ENCODE measurements around the gene PRKAG1. TPM values are rescaled to one million over a fixed set of nuclear protein-coding genes. Genes with fewer than 3 reads are reported as not detected.
A peak's percentile ranks its signal among the peaks of the same experiment; 100 is the strongest.

PRKAG1 gene
- total RNA-seq, 2 experiments from 2014 or later = 22.8 to 45.9 TPM

DNA sequence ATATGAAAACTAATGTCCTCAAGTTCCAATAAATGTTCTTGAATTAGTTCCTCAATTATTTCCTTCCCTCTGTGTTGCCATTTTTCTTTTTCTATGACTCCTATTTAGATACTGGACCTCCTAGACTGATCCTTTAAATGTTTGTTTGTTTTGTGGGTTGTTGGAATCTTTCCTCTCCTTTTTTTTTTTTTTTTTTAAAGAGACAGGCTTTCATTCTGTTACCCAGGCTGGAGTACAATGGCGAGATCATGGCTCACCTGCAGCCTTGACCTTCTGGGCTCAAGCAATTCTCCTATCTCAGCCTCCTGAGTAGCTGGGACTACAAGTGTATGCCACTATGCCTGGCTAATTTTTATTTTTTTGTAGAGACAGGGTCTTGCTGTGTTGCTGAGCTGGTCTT, 9.6 kb downstream of the PRKAG1 start:
- TF ChIP-seq, protein P1, sequence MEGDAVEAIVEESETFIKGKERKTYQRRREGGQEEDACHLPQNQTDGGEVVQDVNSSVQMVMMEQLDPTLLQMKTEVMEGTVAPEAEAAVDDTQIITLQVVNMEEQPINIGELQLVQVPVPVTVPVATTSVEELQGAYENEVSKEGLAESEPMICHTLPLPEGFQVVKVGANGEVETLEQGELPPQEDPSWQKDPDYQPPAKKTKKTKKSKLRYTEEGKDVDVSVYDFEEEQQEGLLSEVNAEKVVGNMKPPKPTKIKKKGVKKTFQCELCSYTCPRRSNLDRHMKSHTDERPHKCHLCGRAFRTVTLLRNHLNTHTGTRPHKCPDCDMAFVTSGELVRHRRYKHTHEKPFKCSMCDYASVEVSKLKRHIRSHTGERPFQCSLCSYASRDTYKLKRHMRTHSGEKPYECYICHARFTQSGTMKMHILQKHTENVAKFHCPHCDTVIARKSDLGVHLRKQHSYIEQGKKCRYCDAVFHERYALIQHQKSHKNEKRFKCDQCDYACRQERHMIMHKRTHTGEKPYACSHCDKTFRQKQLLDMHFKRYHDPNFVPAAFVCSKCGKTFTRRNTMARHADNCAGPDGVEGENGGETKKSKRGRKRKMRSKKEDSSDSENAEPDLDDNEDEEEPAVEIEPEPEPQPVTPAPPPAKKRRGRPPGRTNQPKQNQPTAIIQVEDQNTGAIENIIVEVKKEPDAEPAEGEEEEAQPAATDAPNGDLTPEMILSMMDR (conservative IDR thresholded peaks at IDR 0.05; ENCODE audit: low read length) = no peak
- TF ChIP-seq EZH2phosphoT487 (IDR thresholded peaks at IDR 0.05; ENCODE audit: borderline replicate concordance, low read depth, low read length) = no peak
- no peak for DNase-seq (ENCODE audit: low spot score)

DNA sequence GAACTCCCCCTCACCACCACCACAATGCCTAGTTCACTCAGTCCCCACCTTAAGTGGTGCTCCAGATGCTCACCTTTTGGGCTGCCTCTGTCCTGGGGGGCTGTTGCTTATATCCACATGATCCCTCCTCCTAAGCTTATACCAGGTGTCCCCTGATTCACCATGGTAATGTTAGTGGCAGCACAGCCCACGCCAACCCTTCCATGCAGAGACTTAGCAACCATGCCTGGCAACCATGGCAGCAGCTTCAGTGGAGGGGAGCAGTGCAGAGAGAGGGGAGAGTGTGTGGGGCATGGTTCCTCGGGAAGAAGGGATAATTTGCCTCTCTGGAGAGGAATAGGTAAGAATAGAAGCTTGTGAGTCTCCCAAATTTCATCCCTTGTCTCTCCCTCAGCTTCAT, 18.2 kb downstream of the PRKAG1 start:
- Histone ChIP-seq H3K9me2 (ENCODE audit: insufficient read depth, low read length) (no peaks in the 10 kb centered on the region), H3K9me3 (ENCODE audit: low read length) (no peaks in the 10 kb centered on the region), H2AFZ (ENCODE audit: low read length) (no peak overlapping the region), H3K4me3 (ENCODE audit: low read depth, low read length, poor library complexity, severe bottlenecking) (no peak overlapping the region), H3K79me2 (ENCODE audit: insufficient read depth, low read depth, low read length) (no peaks in the 10 kb centered on the region), H3K4me1 (ENCODE audit: insufficient read depth, low read length, poor library complexity, severe bottlenecking) (peaks cover 30% of the 10 kb centered on the region), H3K4me2 (ENCODE audit: low read length) (no peak overlapping the region), H4K20me1 (ENCODE audit: insufficient read depth, low read length) (no peaks in the 10 kb centered on the region), H3K36me3 (ENCODE audit: insufficient read depth, low read length) (peaks cover 25% of the 10 kb centered on the region), H3K27ac (ENCODE audit: low read depth, low read length, poor library complexity, severe bottlenecking) (no peak overlapping the region)
- CTCF ChIA-PET (ENCODE audit: unreplicated experiment) = no interaction called here
- no peak for TF ChIP-seq EZH2phosphoT487 (IDR thresholded peaks at IDR 0.05; ENCODE audit: borderline replicate concordance, low read depth, low read length)
- TF ChIP-seq, protein P1 (conservative IDR thresholded peaks at IDR 0.05; ENCODE audit: low read length) = no peak
- POLR2A ChIA-PET = interaction anchor here (1.2 kb wide), 1 partner anchor 12 kb away, joined by 3 read pairs; no protein-coding TSS in a partner anchor
- no TSS peak for BruUV-seq (replicated peaks)
- intact Hi-C loops (cut with micrococcal nuclease; ENCODE audit: unreplicated experiment) = no loop called here
- DNase-seq (ENCODE audit: low spot score) = no peak

More for the DNA sequence above, 9.6 kb downstream of the PRKAG1 start:
- CTCF ChIA-PET (ENCODE audit: unreplicated experiment) = no interaction called here
- no peak overlapping the region for H3K4me2 ChIP-seq (ENCODE audit: low read length)
- POLR2A ChIA-PET = interaction anchor here (0.7 kb wide), 1 partner anchor 84 kb away, joined by 5 read pairs; the partner anchor contains the start of gene FKBP11
- H3K9me2 ChIP-seq (ENCODE audit: insufficient read depth, low read length) = no peaks in the 10 kb centered on the region
- no TSS peak for BruUV-seq (replicated peaks)
- no peaks in the 10 kb centered on the region for H4K20me1 ChIP-seq (ENCODE audit: insufficient read depth, low read length)
- no peaks in the 10 kb centered on the region for H3K4me1 ChIP-seq (ENCODE audit: insufficient read depth, low read length, poor library complexity, severe bottlenecking)
- H2AFZ ChIP-seq (ENCODE audit: low read length) = no peak overlapping the region
- peaks cover 23% of the 10 kb centered on the region for H3K36me3 ChIP-seq (ENCODE audit: insufficient read depth, low read length)
- no peak overlapping the region for H3K27ac ChIP-seq (ENCODE audit: low read depth, low read length, poor library complexity, severe bottlenecking)
- H3K79me2 ChIP-seq (ENCODE audit: insufficient read depth, low read depth, low read length) = no peaks in the 10 kb centered on the region
- no peak overlapping the region for H3K4me3 ChIP-seq (ENCODE audit: low read depth, low read length, poor library complexity, severe bottlenecking)
- intact Hi-C loops (cut with micrococcal nuclease; ENCODE audit: unreplicated experiment) = no loop called here
- H3K9me3 ChIP-seq (ENCODE audit: low read length) = no peaks in the 10 kb centered on the region

DNA sequence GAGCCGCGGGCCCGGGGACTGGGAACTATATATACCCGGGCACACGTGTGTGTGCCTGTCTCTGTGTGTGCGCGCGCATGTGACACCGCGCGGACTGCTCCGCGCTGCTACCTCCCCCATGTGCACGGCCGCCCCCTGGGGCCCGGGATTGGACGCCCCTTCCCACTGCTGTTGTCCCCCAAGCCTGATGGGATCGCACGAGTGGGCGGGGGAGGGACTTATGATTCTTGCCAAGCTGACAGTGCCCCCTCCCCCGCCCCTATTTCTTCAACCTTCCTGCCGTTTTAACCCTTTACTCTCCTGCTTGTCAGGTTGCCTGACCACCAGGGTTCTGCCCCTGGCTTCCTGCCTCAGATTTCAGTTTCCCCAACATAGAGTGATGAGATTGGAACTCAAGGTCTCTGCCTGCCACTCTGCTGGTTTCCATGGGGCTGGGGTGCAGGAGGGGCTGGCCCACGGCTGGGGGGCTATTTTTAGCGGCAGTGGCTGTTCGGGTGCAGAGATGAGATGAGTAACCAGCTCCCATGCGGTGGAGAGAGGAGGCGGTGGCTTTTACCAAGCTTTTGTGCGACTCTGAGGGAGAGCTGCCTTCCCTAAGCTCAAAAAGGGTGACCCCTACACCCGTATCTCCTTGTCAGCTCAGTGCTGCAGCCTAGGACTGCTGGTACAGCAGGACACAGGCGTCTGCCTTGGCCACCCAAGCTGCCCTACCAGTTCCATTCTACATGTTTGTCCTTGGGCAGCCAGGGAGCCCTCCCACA, 19.0 kb downstream of the PRKAG1 start, which contains the start of gene DDN:
Gene DDN, minus strand, starts transcription at position 5 of the 761 bp plus-strand sequence. CDS start 88 bp downstream, outside the sequence.
- Histone ChIP-seq H3K4me2 (ENCODE audit: low read length) (peak within 1 kb of the TSS; percentile 68), H3K9me2 (ENCODE audit: insufficient read depth, low read length) (no peaks in the 10 kb centered on the region), H3K27ac (ENCODE audit: low read depth, low read length, poor library complexity, severe bottlenecking) (no peak within 1 kb of the TSS), H3K79me2 (ENCODE audit: insufficient read depth, low read depth, low read length) (no peaks in the 10 kb centered on the region), H3K4me1 (ENCODE audit: insufficient read depth, low read length, poor library complexity, severe bottlenecking) (peaks cover 30% of the 10 kb centered on the region), H3K36me3 (ENCODE audit: insufficient read depth, low read length) (peaks cover 19% of the 10 kb centered on the region), H3K4me3 (ENCODE audit: low read depth, low read length, poor library complexity, severe bottlenecking) (peak within 1 kb of the TSS; percentile 34), H3K9me3 (ENCODE audit: low read length) (no peaks in the 10 kb centered on the region), H4K20me1 (ENCODE audit: insufficient read depth, low read length) (no peaks in the 10 kb centered on the region), H2AFZ (ENCODE audit: low read length) (no peak within 1 kb of the TSS)
- POLR2A ChIA-PET = interaction anchor here (1.1 to 1.2 kb wide), 3 partner anchors 12 to 135 kb away, joined by 3 to 6 read pairs (median 3); no protein-coding TSS in a partner anchor
- peak; percentile 40 for DNase-seq (ENCODE audit: low spot score)
- CTCF ChIA-PET (ENCODE audit: unreplicated experiment) = interaction anchor here (0.7 to 0.8 kb wide), 2 partner anchors 42 to 89 kb away, joined by 3 read pairs; partner anchors contain the start of gene ARF3
- BruUV-seq (replicated peaks) = no TSS peak
- intact Hi-C loops (cut with micrococcal nuclease; ENCODE audit: unreplicated experiment) = loop anchor here (5.0 kb wide), 1 partner anchor 98 kb away; no protein-coding TSS in a partner anchor
- no peak for TF ChIP-seq EZH2phosphoT487 (IDR thresholded peaks at IDR 0.05; ENCODE audit: borderline replicate concordance, low read depth, low read length)
- TF ChIP-seq, protein P1 (conservative IDR thresholded peaks at IDR 0.05; ENCODE audit: low read length) = no peak; the same call in 1 of the 2 replicates

Data from OCI-LY7 (cell line).